GM23338 (cell line): Measurements from ENCODE around the gene XRRA1. TPM values are rescaled to one million over a fixed set of nuclear protein-coding genes. Genes with fewer than 3 reads are reported as not detected.

ENCODE experiments used
- ATAC-seq: fragments of 200-7000 bp; cut with Tn5 transposase; 3 replicates; pipeline ENCODE4 v1.9.1; 2020
- DNase-seq: peaks from one replicate; pipeline ENCODE4 v3.0.0-alpha.2; 2015; ENCODE audit warnings: low spot score
- H2AFZ ChIP-seq: fragments of 200-600 bp; sonication (generic); 2 replicates; pipeline ENCODE4 v1.8.0; 2016; ENCODE audit warnings: antibody characterized with exemption, mild to moderate bottlenecking, moderate library complexity
- H3F3A ChIP-seq: fragments of 200-600 bp; sonication (generic); replicated peaks from 2 replicates; pipeline ENCODE4 v1.8.0; 2017; ENCODE audit warnings: antibody characterized with exemption, mixed run types, low read depth
- H3K27ac ChIP-seq: fragments of 200-600 bp; sonication (generic); 2 replicates; pipeline ENCODE4 v1.6.1; 2016; ENCODE audit warnings: low read depth
- H3K27me3 ChIP-seq: fragments of 200-600 bp; sonication (generic); 2 replicates; pipeline ENCODE4 v1.8.0; 2016; ENCODE audit warnings: mild to moderate bottlenecking, mixed run types, moderate library complexity; ENCODE audit not compliant: insufficient read depth
- H3K36me3 ChIP-seq: fragments of 200-600 bp; sonication (generic); 2 replicates; pipeline ENCODE4 v1.8.0; 2016; ENCODE audit warnings: mild to moderate bottlenecking; ENCODE audit not compliant: insufficient read depth
- H3K4me1 ChIP-seq: fragments of 200-600 bp; sonication (generic); 2 replicates; pipeline ENCODE4 v1.8.0; 2016; ENCODE audit warnings: mild to moderate bottlenecking, moderate library complexity; ENCODE audit not compliant: insufficient read depth
- H3K4me2 ChIP-seq: fragments of 200-600 bp; sonication (generic); 2 replicates; pipeline ENCODE4 v1.7.1; 2017; ENCODE audit warnings: mixed run types
- H3K4me3 ChIP-seq: fragments of 200-600 bp; sonication (generic); 2 replicates; pipeline ENCODE4 v1.6.1; 2016; ENCODE audit warnings: mixed run types
- H3K79me2 ChIP-seq: fragments of 200-600 bp; sonication (generic); replicated peaks from 2 replicates; pipeline ENCODE4 v1.8.0; 2017; ENCODE audit warnings: mild to moderate bottlenecking; ENCODE audit not compliant: insufficient read depth
- H3K9me2 ChIP-seq: fragments of 200-600 bp; sonication (generic); 2 replicates; pipeline ENCODE4 v1.8.0; 2017; ENCODE audit not compliant: insufficient read depth
- H4K20me1 ChIP-seq: fragments of 200-600 bp; sonication (generic); replicated peaks from 2 replicates; pipeline ENCODE4 v1.8.0; 2017; ENCODE audit warnings: mild to moderate bottlenecking; ENCODE audit not compliant: insufficient read depth
- H3K27ac Mint-ChIP-seq: 2 replicates; pipeline ENCODE4 v1.8.0; 2020; ENCODE audit warnings: inconsistent platforms, mild to moderate bottlenecking, moderate library complexity, mixed read lengths
- H3K27me3 Mint-ChIP-seq: 3 replicates; pipeline ENCODE4 v1.8.0; 2022; ENCODE audit warnings: low read depth, mild to moderate bottlenecking, moderate library complexity, mixed read lengths, inconsistent platforms; ENCODE audit not compliant: insufficient read depth, poor library complexity
- H3K36me3 Mint-ChIP-seq: 3 replicates; pipeline ENCODE4 v1.8.0; 2021; ENCODE audit warnings: low read depth, mild to moderate bottlenecking, inconsistent platforms, moderate library complexity, mixed read lengths
- H3K4me1 Mint-ChIP-seq: 3 replicates; pipeline ENCODE4 v1.8.0; 2020; ENCODE audit warnings: mild to moderate bottlenecking, inconsistent platforms, mixed read lengths
- H3K4me3 Mint-ChIP-seq: 3 replicates; pipeline ENCODE4 v1.8.0; 2021; ENCODE audit warnings: moderate library complexity, mild to moderate bottlenecking, inconsistent platforms, mixed read lengths
- H3K9me3 Mint-ChIP-seq: 3 replicates; pipeline ENCODE4 v1.8.0; 2020; ENCODE audit warnings: moderate library complexity, mild to moderate bottlenecking, inconsistent platforms, mixed read lengths
- CREB1 ChIP-seq: fragments of 250-450 bp; sonication (Bioruptor Pico); IDR thresholded peaks from 2 replicates; pipeline ENCODE4 v1.5.0; 2020; ENCODE audit warnings: low read depth, mild to moderate bottlenecking, moderate library complexity
- EZH2 ChIP-seq: fragments of 200-600 bp; sonication (generic); IDR thresholded peaks from one replicate; pipeline ENCODE4 v1.8.0; 2017; ENCODE audit warnings: antibody characterized with exemption, mild to moderate bottlenecking, low read depth; ENCODE audit not compliant: unreplicated experiment
- EZH2phosphoT487 ChIP-seq: fragments of 200-600 bp; sonication (generic); IDR thresholded peaks from one replicate; pipeline ENCODE4 v1.8.1; 2018; ENCODE audit warnings: antibody characterized with exemption; ENCODE audit not compliant: unreplicated experiment
- JUNB ChIP-seq: IDR thresholded peaks from one replicate; pipeline ENCODE4 v1.6.1; 2016; ENCODE audit warnings: antibody characterized with exemption; ENCODE audit not compliant: unreplicated experiment
- NANOG ChIP-seq: IDR thresholded peaks from 2 replicates; pipeline ENCODE4 v1.6.1; 2016; ENCODE audit warnings: antibody characterized with exemption, borderline replicate concordance
- STAT1 ChIP-seq: IDR thresholded peaks from one replicate; pipeline ENCODE4 v1.6.1; 2016; ENCODE audit warnings: antibody characterized with exemption; ENCODE audit not compliant: unreplicated experiment
- ZNF114 ChIP-seq: fragments of 250-450 bp; sonication (Bioruptor Pico); IDR thresholded peaks from 2 replicates; pipeline ENCODE4 v1.5.0; 2020; ENCODE audit warnings: mild to moderate bottlenecking, moderate library complexity
- polyA plus RNA-seq: library from polyadenylated mRNA; unstranded; fragments of >200 nt; fragmentation: Nextera tagmentation; extraction: Ambion mirVana; gene quantifications from 2 replicates; pipeline ENCODE4 v1.2.1, GENCODE V29; 2016
- total RNA-seq: library from RNA; depleted of rRNA; stranded (reverse); fragments of >200 nt; shearing (Covaris generic); gene quantifications from 2 replicates; pipeline ENCODE4 v1.2.3, GENCODE V29; 2014
- TF ChIP-seq, protein P1 (sequence below): IDR thresholded peaks from one replicate; pipeline ENCODE4 v1.6.1; 2018; ENCODE audit warnings: antibody characterized with exemption; ENCODE audit not compliant: unreplicated experiment
- TF ChIP-seq, protein P2 (sequence below): fragments of 250-450 bp; sonication (Bioruptor Pico); IDR thresholded peaks from 2 replicates; pipeline ENCODE4 v1.5.0; 2020; ENCODE audit warnings: mild to moderate bottlenecking, moderate library complexity
- TF ChIP-seq, protein P3 (sequence below), 2 experiments: fragments of 200-600 bp in 1 of 2; sonication (generic) in 1 of 2; conservative IDR thresholded peaks; 2 replicates each; pipeline versions ENCODE4 v1.5.1 to v1.6.1; 2016 to 2017; ENCODE audit warnings: antibody characterized with exemption in 2 of 2, low read depth in 2 of 2, mild to moderate bottlenecking in 2 of 2, moderate library complexity in 1 of 2

XRRA1 gene
- total and polyA plus RNA-seq, 2 experiments from 2014 or later: 4.9 to 5.4 TPM

DNA sequence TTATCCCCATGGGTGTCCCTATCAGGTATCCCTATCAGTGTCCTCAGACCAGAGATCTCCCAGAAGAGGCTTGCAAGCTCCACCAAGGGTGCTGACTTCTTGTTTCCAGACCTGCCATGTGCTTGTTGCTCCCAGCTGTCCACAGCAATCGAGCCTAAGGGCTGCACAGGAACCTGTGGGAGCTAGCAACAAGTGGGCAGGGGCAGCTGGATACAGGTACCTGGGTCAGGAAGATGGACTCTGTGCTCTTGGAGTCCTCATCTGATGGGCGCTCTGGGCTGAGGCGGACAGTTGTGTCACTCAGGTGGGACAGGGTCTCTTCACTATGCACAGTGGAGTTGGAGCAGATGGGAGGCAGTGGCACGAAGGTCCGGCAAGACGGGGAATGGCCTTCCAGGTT, 101.0 kb downstream of the XRRA1 start (continued):
- TF ChIP-seq, protein P1, sequence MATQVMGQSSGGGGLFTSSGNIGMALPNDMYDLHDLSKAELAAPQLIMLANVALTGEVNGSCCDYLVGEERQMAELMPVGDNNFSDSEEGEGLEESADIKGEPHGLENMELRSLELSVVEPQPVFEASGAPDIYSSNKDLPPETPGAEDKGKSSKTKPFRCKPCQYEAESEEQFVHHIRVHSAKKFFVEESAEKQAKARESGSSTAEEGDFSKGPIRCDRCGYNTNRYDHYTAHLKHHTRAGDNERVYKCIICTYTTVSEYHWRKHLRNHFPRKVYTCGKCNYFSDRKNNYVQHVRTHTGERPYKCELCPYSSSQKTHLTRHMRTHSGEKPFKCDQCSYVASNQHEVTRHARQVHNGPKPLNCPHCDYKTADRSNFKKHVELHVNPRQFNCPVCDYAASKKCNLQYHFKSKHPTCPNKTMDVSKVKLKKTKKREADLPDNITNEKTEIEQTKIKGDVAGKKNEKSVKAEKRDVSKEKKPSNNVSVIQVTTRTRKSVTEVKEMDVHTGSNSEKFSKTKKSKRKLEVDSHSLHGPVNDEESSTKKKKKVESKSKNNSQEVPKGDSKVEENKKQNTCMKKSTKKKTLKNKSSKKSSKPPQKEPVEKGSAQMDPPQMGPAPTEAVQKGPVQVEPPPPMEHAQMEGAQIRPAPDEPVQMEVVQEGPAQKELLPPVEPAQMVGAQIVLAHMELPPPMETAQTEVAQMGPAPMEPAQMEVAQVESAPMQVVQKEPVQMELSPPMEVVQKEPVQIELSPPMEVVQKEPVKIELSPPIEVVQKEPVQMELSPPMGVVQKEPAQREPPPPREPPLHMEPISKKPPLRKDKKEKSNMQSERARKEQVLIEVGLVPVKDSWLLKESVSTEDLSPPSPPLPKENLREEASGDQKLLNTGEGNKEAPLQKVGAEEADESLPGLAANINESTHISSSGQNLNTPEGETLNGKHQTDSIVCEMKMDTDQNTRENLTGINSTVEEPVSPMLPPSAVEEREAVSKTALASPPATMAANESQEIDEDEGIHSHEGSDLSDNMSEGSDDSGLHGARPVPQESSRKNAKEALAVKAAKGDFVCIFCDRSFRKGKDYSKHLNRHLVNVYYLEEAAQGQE: no peak
- TF ChIP-seq EZH2: no peak
- no peak for TF ChIP-seq EZH2phosphoT487
- TF ChIP-seq JUNB: no peak
- no peak for TF ChIP-seq ZNF114 (CRISPR knock-in tag)
- TF ChIP-seq, protein P2, sequence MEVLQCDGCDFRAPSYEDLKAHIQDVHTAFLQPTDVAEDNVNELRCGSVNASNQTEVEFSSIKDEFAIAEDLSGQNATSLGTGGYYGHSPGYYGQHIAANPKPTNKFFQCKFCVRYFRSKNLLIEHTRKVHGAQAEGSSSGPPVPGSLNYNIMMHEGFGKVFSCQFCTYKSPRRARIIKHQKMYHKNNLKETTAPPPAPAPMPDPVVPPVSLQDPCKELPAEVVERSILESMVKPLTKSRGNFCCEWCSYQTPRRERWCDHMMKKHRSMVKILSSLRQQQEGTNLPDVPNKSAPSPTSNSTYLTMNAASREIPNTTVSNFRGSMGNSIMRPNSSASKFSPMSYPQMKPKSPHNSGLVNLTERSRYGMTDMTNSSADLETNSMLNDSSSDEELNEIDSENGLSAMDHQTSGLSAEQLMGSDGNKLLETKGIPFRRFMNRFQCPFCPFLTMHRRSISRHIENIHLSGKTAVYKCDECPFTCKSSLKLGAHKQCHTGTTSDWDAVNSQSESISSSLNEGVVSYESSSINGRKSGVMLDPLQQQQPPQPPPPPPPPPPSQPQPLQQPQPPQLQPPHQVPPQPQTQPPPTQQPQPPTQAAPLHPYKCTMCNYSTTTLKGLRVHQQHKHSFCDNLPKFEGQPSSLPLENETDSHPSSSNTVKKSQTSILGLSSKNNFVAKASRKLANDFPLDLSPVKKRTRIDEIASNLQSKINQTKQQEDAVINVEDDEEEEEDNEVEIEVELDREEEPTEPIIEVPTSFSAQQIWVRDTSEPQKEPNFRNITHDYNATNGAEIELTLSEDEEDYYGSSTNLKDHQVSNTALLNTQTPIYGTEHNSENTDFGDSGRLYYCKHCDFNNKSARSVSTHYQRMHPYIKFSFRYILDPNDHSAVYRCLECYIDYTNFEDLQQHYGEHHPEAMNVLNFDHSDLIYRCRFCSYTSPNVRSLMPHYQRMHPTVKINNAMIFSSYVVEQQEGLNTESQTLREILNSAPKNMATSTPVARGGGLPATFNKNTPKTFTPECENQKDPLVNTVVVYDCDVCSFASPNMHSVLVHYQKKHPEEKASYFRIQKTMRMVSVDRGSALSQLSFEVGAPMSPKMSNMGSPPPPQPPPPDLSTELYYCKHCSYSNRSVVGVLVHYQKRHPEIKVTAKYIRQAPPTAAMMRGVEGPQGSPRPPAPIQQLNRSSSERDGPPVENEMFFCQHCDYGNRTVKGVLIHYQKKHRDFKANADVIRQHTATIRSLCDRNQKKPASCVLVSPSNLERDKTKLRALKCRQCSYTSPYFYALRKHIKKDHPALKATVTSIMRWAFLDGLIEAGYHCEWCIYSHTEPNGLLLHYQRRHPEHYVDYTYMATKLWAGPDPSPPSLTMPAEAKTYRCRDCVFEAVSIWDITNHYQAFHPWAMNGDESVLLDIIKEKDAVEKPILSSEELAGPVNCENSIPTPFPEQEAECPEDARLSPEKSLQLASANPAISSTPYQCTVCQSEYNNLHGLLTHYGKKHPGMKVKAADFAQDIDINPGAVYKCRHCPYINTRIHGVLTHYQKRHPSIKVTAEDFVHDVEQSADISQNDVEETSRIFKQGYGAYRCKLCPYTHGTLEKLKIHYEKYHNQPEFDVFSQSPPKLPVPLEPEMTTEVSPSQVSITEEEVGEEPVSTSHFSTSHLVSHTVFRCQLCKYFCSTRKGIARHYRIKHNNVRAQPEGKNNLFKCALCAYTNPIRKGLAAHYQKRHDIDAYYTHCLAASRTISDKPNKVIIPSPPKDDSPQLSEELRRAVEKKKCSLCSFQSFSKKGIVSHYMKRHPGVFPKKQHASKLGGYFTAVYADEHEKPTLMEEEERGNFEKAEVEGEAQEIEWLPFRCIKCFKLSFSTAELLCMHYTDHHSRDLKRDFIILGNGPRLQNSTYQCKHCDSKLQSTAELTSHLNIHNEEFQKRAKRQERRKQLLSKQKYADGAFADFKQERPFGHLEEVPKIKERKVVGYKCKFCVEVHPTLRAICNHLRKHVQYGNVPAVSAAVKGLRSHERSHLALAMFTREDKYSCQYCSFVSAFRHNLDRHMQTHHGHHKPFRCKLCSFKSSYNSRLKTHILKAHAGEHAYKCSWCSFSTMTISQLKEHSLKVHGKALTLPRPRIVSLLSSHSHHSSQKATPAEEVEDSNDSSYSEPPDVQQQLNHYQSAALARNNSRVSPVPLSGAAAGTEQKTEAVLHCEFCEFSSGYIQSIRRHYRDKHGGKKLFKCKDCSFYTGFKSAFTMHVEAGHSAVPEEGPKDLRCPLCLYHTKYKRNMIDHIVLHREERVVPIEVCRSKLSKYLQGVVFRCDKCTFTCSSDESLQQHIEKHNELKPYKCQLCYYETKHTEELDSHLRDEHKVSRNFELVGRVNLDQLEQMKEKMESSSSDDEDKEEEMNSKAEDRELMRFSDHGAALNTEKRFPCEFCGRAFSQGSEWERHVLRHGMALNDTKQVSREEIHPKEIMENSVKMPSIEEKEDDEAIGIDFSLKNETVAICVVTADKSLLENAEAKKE (CRISPR knock-in tag): no peak

DNA sequence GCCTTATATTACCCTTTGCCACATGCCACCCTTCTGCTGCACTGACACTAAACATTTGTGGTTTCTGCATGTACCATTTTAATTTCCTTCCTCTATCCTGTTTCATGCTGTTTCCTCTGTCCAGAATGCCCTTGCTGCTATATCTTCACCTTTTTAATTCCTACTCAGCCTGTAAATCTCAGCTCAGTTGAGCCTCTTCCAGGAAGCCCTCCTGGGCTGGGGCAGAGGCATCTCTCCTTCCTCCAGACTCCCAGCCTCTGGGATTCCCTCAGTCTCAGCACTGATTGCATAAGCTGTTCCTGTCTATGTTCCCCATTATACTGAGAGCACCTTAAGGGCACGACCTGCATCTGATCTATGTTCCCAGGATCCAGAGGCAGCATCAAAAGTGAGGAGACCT, 101.5 kb downstream of the XRRA1 start:
- no peaks in the 10 kb centered on the region for H3K36me3 ChIP-seq
- no peak overlapping the region for H3K27ac Mint-ChIP-seq
- TF ChIP-seq STAT1 (no peak), EZH2phosphoT487 (no peak), CREB1 (CRISPR knock-in tag) (no peak), ZNF114 (CRISPR knock-in tag) (no peak), NANOG (no peak), EZH2 (no peak), JUNB (no peak)
- TF ChIP-seq, protein P3, sequence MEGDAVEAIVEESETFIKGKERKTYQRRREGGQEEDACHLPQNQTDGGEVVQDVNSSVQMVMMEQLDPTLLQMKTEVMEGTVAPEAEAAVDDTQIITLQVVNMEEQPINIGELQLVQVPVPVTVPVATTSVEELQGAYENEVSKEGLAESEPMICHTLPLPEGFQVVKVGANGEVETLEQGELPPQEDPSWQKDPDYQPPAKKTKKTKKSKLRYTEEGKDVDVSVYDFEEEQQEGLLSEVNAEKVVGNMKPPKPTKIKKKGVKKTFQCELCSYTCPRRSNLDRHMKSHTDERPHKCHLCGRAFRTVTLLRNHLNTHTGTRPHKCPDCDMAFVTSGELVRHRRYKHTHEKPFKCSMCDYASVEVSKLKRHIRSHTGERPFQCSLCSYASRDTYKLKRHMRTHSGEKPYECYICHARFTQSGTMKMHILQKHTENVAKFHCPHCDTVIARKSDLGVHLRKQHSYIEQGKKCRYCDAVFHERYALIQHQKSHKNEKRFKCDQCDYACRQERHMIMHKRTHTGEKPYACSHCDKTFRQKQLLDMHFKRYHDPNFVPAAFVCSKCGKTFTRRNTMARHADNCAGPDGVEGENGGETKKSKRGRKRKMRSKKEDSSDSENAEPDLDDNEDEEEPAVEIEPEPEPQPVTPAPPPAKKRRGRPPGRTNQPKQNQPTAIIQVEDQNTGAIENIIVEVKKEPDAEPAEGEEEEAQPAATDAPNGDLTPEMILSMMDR (conservative IDR thresholded peaks at IDR 0.05; ENCODE audit: low read depth in 2 of 2): no peak

More for the DNA sequence above, 101.5 kb downstream of the XRRA1 start:
- Histone ChIP-seq H3K27me3 (no peaks in the 10 kb centered on the region), H3K79me2 (no peaks in the 10 kb centered on the region), H3K9me2 (no peaks in the 10 kb centered on the region), H3F3A (no peaks in the 10 kb centered on the region), H4K20me1 (no peaks in the 10 kb centered on the region), H2AFZ (no peak overlapping the region), H3K27ac (no peak overlapping the region), H3K4me1 (peaks cover 18% of the 10 kb centered on the region), H3K4me3 (no peak overlapping the region), H3K4me2 (no peak overlapping the region)
- Mint-ChIP-seq H3K4me1 (peaks cover 14% of the 10 kb centered on the region), H3K27me3 (peaks cover 7% of the 10 kb centered on the region), H3K4me3 (no peak overlapping the region), H3K36me3 (peaks cover 8% of the 10 kb centered on the region; the same call in 1 of the 3 replicates), H3K9me3 (no peaks in the 10 kb centered on the region)
- ATAC-seq: no peak
- no peak for DNase-seq
